OCI-M1 (cell line): ENCODE measurements around the gene LBX1.

Source experiments
- DNase-seq: peaks from one replicate; lab custom pipeline; 2025; lab: John Stamatoyannopoulos, UW

LBX1 gene, protein sequence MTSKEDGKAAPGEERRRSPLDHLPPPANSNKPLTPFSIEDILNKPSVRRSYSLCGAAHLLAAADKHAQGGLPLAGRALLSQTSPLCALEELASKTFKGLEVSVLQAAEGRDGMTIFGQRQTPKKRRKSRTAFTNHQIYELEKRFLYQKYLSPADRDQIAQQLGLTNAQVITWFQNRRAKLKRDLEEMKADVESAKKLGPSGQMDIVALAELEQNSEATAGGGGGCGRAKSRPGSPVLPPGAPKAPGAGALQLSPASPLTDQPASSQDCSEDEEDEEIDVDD

DNA sequence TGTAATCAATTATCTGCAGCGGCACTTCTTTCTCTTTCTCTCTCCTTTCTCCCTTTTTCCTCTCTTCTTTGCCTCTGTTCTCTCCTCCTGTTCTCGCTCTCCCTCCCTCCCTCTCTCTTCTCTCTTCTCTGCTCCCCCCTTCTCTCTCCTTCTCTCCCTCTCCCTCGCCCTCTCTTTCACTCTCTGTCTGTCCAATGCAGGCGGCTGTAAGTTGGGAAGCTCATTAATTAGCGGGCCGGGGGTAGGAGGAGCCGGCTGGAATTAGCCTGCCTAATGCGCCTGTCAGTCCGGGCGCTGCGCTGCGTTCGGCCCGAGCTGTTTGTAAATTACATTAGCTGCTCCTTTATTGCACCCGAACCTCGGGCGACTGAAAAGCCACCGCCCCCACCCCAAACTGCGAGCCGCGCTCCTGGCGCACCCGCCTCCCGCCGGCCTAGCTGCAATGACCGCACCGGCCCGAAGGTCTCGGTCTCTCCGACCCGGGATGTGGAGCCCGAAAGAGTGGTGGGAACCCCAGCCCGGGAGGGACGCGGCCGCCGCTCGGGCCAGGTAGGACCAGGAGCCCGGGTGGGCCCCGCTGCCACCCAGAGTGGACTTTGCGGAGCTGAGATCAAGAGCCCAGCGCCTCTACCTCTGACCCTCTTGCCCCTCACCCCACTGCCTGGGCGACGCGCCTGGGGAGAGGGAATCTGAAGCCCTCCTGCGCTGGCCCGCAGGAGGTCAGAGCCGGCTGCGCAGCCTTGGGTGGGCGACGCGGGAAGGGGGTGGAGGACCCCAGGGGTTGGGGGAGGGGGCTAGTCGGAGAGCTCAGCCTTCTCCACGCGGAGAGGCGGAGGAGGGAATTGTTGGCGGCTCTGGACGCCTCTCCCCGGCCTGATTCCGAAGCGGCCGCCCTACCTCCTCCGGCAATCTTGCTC lies at the start of gene LBX1:
LBX1 (minus strand) TSS at position 198 of the 917 bp plus-strand sequence. CDS start 648 bp downstream, outside the sequence.
- DNase-seq = no peak

DNA sequence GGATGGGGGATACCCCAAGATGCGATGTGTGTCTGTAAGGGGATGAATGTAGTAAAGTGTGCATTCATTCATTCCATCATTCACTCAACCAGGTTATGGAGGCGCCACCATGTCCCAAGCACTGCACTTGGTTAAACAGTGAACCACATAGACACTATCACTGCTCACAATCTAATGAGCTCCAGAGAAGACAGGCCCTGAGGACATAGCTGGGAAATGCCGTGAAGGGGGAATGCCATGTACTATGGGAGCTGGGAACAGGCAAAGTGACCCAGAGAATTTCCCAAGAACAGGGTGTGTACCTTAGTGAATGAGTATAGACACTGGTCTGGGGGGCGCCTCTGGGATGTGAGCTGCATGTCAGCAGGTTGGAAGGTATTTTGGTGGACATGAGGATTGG lies 44.5 kb upstream of the LBX1 start:
- DNase-seq = no peak

DNA sequence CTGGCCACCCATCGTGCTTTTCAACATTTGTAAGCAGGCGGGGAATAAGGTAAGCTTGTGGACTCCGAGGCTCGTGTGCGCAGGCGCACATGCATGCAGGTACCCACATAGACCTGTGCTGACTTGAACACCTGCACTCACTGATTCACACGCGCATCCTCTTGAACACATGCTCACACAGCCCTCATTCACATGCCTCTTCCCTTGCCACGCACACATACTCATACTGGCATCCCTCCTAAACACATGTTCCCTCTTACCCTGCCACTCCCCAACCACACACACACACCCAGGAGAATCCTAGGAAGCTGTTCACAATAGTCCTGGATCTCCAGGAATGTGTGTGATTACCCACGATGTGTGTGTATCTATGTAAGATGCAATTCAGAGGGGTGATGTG lies 44.1 kb upstream of the LBX1 start:
- DNase-seq = no peak

DNA sequence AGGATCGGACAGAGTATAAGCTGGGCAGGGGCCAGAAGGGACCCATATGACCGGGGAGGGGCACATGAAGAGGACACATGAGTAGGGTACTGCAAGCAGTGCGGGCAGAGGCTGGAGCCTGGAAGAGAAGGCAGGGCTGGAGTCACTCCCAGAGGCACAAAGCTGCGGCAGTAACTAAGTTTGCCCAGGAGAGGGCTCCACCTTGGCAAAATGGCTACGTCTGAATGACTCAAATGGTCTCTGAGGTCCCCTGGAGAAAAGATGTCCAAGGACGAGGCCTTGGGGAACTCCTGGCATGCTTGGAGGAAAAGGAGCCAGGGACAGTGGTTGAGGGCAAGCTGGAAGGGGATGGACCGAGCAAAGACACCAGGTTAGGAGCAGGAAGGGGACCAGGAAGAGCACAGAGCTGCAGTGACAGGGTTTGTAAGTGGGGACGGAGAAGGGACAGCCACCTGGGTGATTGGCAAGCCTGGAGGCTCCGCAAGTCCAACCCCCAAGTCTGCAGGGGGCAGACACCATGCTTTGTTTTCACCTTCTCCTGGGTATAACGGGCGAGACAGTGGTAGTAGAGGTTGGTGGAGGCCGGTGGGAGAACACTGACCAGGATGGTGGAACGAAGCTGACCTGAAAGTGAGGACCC lies 43.1 kb upstream of the LBX1 start:
- peak; percentile 85 for DNase-seq

DNA sequence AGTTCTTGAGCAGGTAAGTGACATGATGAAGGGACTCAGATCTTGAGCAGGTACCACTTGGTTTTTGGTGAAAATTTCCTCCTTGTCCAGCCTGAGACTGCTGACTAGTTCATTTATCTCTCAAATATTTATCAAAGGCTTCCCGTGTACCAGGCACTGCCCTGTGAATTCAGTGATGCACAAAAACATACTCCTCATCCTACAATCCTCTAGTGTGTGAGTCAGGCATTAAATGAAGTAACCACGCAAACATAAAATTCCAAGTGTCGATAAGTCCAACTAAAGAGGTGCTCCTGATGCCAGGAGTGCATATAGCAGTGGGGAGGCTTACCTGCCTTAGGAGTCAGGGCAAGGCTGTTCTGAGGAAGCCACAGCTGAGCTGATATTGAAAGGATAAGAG lies 41.5 kb upstream of the LBX1 start:
- DNase-seq = no peak

DNA sequence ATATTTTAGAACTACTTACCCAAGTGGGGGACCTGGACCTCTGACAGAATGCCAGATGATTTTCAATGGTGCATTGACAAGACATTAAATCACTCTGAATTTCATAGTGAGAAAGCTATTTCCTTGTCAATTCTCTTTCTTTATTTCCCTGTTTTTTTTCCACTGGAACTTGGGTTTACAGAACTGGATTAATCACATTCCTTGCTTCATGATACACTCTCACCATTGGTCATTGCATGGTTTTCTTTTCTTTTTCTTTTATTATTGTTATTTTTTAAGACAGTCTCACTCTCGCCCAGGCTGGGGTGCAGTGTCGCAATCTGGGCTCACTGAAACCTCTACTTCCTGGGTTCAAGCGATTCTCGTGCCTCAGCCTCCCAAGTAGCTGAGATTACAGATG lies 38.5 kb upstream of the LBX1 start:
- no peak for DNase-seq

DNA sequence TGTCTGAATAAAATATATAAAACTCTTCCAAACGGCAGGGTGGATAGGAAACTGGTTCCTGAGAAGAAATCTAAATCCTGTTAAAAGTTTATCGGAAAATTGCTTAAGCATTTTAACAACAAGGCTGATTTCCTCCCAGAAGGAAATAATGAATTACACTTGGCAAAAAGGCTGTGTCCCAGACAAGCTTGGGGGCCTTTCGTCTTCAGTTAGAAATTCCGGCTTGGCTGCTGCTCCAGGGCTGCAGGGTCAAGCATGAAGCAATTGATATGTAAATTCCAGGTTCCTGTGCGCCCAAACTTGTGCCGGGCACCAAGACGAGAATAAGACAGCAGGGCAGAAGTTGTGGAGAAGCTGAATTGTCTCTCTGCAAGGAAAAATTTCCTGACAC lies 38.0 kb upstream of the LBX1 start:
- no peak for DNase-seq

DNA sequence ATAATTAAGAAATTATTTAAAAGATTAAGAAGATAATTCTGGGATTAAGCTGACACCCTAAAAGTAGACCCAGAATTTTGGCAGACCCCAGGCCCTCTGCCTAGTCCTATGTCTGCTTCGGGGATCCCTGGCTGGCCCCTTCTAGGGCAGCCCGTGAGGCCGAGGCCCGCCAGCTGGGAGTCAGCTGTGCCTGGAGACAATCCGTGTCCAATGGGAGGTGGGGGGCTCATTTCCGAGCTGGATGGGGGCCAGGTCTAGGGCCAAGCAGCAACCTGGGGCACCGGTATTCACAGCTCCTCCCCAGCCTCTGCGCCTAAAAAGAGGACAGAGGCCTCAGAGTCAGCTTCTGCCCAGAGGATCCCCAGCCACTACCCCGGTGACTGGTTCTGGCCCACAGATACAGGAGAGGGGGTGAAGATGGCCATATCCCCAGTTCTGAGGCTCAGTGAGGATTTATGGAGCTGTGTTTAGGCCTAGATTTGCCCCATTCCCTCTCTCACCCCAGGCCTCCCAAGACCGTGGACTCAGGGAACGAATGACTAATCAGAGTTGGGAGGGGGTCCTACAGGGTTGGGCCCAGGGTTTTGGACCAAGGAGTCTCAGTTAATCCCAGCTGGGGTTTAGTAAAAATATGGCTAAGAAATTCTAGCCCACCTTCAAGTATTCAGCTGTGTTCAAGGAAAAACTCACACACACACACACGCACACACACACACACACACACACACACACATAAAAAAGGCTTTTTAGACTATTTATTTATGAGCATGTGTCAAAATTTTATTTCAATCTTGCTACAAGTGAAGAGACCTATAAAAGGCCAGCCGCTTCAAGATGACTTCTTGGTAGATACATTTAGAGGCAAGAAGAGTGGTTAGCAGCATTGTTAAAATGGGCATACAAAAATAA lies 37.4 kb upstream of the LBX1 start:
- DNase-seq = no peak

DNA sequence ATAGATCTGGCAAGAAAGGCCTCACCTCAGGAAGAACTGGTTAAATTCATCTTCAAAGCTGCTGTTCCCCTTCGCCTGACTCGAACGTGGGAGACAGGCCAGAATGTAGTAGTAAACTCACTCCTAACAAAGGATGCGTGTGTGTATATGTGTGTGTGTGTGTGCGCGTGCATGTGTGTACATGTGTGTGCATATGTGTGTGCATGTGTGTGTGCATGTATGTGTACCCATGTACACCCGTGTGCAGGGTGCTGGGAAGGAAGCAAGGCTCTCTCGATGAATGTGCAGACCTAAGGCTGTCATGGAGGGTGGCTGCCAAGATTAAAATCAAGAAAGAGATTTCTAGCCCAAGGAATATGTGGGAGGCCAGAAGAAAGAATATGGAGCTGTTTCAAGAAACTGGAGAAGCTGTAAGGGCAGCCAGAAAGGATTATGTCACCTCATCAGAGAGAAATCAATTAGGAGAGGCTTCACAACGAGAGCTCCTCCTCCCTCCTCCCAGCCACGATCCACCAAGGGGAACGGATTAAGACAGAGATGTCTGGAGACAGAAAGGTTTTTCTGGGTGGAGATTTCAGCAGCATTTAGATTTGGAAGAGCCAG lies 34.0 kb upstream of the LBX1 start:
- peak; percentile 18 for DNase-seq

DNA sequence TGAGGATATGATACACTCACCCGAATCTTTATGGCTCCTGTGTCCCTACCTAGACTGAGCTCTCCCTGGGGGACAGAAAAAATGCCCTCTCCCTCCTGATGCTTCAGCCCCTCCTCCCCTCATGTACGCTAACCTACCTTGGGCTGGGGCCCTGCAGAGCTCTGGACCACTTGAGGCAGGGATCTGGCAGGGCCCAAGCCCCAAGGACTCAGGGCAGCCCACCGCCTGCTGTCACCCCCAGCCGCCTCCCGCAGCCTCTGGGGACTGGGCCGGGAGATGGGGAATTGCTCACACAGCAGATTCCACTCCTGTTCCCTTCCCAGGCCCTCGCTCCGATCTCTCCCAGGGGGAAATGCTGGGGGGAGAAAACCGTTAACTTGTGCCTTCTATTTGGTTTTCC lies 32.9 kb upstream of the LBX1 start:
- no peak for DNase-seq

DNA sequence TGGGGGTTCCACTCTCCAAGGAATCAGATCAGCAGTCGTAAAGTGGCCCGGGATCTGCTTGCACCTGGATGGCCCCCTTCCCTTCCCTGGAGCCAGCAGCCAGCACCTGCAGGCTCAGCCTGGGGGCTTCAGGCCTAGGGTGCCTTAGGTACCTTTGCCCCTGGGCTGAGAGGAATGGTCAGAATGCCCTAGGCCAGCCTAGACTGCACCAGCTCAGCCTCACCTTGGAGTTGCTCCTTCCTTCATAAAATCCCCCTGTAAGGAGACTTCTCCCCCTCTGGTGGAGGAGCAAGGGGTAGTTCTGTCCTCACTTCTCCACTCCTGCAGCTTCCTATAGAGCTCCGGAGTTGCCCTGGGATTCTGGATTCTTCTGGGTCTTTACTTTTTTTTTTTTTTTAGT lies 32.4 kb upstream of the LBX1 start:
- DNase-seq = no peak

DNA sequence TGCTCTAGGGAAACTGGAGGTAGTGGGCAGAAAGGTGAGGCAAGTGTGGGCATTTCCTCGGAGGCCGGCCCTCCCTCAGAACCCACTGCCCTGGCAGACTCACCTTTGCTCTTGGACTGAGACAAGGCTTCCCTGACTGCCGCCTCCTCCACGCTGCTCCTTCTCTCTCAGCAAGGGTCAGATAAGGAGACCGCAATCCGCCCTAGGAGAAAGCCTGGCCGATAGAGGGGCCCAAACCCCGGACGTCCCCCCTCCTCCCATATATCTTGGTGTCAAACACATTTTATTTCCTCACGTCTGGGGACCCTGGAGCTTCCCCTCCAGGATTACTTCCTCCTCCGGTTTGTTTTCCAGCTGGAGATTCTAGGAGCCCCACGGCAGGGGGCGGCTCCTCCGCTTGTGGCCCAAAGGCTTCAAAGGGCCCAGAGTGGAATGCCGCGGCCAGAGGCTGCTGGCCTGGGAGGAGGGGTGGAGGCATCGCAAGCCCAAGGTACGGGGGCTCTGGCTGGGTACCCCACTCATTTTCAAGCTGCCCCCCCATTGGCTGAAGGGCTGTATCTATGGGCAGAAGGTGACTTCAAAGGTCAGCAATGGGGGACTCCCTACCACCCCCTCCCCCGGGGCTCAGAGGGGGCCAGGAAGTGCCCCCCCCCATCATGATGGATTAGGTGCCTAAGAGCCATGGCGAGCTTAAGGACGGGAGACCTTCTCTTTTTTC lies 31.7 kb upstream of the LBX1 start:
- peak; percentile 73 for DNase-seq

DNA sequence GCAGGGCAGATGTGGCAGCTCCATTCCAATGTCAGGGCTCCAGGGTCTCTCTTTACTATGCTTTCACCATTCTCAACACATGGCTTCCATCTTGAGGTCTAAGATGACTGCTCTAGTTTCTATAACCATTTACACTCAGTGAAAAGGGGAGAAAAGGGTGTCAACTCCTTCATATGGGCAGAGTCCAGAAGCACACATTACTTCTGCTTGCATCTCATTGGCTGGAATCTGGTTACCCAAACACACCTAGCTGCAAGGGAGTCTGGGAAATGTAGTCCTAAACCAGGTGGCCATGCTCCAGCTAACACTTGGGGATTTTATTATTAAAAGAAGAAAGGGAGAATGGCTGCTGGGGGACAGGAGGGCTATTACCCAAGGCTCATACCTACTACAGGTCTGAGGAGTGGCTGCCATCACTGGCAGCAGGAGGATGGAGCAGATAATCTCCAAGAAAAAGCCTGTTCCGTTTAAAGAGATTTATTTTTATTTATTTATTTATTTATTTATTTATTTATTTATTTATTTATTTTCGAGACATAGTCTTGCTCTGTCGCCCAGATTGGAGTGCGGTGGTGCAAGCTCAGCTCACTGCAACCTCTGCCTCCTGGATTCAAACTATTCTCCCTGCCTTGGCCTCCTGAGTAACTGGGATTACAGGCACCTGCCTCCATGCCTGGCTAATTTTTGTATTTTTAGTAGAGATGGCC lies 29.1 kb upstream of the LBX1 start:
- peak; percentile 56 for DNase-seq

DNA sequence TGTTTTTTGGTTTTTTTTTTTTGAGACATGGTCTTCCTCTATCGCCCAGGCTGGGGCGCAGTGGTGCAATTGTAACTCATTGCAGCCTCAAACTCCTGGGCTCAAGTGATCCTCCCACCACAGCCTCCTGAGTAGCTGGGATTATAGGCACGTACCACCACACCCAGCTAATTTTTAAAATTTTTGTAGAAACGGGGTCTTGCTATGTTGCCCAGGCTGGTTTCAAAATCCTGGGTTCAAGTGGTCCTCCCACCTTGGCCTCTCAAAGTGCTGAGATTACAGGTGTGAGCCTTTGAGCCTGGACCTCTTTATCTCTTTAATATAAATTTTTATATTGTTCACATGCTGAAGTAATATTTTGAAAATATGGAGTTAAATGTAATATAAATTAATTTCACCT lies 28.2 kb upstream of the LBX1 start:
- DNase-seq = no peak

DNA sequence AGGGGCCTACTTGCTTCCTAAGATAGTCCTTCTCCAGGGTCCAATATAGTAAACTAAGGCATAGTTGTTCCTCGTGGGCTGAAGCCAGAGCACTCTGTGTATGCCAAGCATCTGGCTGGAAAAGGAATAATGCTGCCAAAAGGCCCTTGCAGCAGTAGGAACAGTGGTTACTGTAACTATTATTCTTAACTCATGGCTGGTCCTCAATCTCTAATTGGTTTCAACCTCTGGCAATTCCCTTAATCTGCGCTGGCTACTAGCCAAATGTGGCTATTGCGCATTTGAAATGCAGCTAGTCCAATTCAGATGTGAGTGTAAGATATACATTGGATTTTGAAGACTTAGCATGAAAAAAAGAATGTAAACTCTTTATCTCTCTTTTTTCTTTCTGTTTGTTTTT lies 27.8 kb upstream of the LBX1 start:
- DNase-seq = no peak

DNA sequence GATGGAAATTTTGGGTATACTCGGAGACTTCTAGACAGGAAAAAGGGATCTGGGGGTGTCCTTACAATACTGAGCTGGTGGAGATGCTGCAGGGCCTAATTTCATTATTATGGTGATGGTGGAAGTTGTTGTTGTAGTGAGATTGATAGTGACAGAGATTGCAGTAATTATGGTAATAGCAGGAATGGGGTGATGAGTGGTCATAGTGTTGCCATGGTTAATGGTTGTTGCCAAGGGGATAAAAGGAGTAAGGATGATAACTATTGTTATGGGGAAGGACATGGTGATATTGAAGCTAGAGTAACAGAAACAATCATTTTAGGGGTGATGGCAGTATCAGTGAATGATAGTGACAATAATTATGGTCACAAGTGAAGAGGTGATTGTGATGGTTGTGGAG lies 27.1 kb upstream of the LBX1 start:
- DNase-seq = no peak

DNA sequence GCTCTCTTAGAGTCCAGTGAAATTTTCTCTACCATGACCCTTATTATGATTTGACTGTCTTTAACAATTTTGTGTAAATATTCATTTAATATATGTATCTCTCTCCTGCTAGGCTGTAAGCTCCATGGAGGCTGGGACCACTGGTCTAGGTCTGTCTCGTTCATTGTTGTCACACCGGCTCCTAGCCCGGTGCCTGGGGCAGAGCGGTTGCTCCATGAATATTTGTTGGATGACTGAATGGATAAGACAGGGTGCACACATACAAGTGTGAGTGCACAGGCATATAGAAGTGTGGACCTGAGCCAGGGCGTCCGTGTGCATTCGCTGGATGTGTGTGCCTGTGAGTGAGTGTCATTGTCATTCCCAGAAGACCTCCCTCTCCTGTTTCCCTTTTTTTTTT lies 20.9 kb upstream of the LBX1 start:
- no peak for DNase-seq

DNA sequence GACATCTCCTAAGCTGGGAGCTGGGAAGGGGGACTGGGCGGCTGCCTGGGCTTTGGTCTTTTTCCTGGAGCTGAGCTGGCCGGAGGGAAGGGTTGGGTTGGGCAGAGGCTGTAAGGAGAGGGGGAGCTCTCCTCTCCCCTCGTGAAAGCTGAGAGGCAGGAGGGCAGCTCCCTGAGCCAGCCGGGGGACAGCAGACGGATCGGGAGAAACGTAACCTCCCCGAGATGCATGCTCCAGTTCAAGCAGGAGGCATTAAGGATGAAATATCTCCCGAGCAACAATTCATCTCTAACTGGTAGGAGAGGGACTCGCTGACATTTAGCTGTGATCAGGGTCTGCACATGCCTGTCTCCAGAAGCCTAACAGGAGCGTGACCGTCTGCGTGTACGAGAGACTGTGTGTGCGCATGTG lies 19.9 kb upstream of the LBX1 start:
- DNase-seq = no peak

DNA sequence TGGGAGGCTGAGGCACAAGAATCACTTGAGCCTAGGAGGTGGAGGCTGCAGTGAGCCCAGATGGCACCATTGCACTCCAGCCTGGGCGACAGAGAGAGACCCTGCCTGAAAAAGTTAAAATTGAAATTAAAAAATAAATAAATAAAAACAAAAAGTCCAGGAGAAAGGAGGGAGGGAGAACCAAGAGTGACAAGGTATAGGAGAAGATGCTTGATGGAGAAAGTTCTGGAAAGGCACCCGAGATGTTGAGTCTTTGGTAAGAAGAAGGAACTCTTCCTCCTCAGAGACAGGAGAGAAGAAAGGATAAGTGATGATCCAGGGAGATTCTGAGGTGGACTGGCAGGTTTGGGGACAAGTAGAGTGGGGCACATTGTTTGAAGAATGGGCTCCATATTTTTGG lies 17.4 kb upstream of the LBX1 start:
- DNase-seq = no peak
